Liver (tissue), 9 donors: ENCODE results near the gene PLA2G7. TPM values are rescaled to one million over a fixed set of nuclear protein-coding genes. Genes with fewer than 3 reads are reported as not detected.

Experiments
- DNase-seq: peaks from one replicate; pipeline ENCODE4 v3.0.0-alpha.2; 2017; ENCODE audit warnings: low spot score
- H3K27ac ChIP-seq, 2 donors: one replicate each; pipeline ENCODE4 v1.7.0; 2013; ENCODE audit warnings: inconsistent platforms in 2 of 2, low read length in 2 of 2, control low read depth in 1 of 2, low read depth in 1 of 2, mild to moderate bottlenecking in 1 of 2
- H3K27me3 ChIP-seq, 4 donors: one replicate each; pipeline versions ENCODE4 v1.6.1 to v1.7.0; 2013; ENCODE audit warnings: low read length in 3 of 4, inconsistent platforms in 1 of 4, mild to moderate bottlenecking in 1 of 4, moderate library complexity in 1 of 4; ENCODE audit not compliant: control insufficient read depth in 4 of 4, insufficient read depth in 4 of 4
- H3K36me3 ChIP-seq, 4 donors: one replicate each; pipeline versions ENCODE4 v1.6.1 to v1.7.0; 2013; ENCODE audit warnings: low read length in 3 of 4, mild to moderate bottlenecking in 3 of 4, low read depth in 1 of 4, moderate library complexity in 1 of 4; ENCODE audit not compliant: control insufficient read depth in 4 of 4, insufficient read depth in 3 of 4
- H3K4me1 ChIP-seq, 4 donors: one replicate each; pipeline versions ENCODE4 v1.6.1 to v1.7.0; 2013; ENCODE audit warnings: low read length in 3 of 4, mild to moderate bottlenecking in 3 of 4, moderate library complexity in 1 of 4; ENCODE audit not compliant: control insufficient read depth in 4 of 4, insufficient read depth in 4 of 4
- H3K4me3 ChIP-seq, 3 donors: one replicate each; pipeline versions ENCODE4 v1.6.1 to v1.7.0; 2013; ENCODE audit warnings: low read length in 3 of 3, control low read depth in 1 of 3, low read depth in 1 of 3, mild to moderate bottlenecking in 1 of 3
- H3K9ac ChIP-seq, 2 donors: one replicate each; pipeline ENCODE4 v1.7.0; 2013; ENCODE audit warnings: low read length in 2 of 2, mild to moderate bottlenecking in 2 of 2, moderate library complexity in 2 of 2, control low read depth in 1 of 2, low read depth in 1 of 2
- H3K9me3 ChIP-seq, 4 donors: one replicate each; pipeline versions ENCODE4 v1.6.1 to v1.7.0; 2013; ENCODE audit warnings: low read length in 3 of 4; ENCODE audit not compliant: control insufficient read depth in 4 of 4
- ATF3 ChIP-seq: IDR thresholded peaks from 2 replicates; pipeline ENCODE4 v1.6.1; 2016; ENCODE audit warnings: antibody characterized with exemption
- CTCF ChIP-seq: fragments of 150-350 bp; IDR thresholded peaks from 2 replicates; pipeline ENCODE4 v1.5.1; 2017; ENCODE audit warnings: improper control_type of control experiment, low read depth, low read length; ENCODE audit not compliant: missing input control
- FOXA1 ChIP-seq: IDR thresholded peaks from 2 replicates; pipeline ENCODE4 v1.6.1; 2016; ENCODE audit warnings: antibody characterized with exemption
- FOXA2 ChIP-seq: IDR thresholded peaks from 2 replicates; pipeline ENCODE4 v1.6.1; 2016; ENCODE audit warnings: antibody characterized with exemption
- GABPA ChIP-seq, 2 donors: IDR thresholded peaks in 1 of 2; conservative IDR thresholded peaks in 1 of 2; 2 replicates each; pipeline ENCODE4 v1.6.1; 2016; ENCODE audit warnings: antibody characterized with exemption in 2 of 2, mild to moderate bottlenecking in 1 of 2, moderate library complexity in 1 of 2
- HNF4A ChIP-seq, 2 donors: conservative IDR thresholded peaks; 2 replicates each; pipeline ENCODE4 v1.6.1; 2016; ENCODE audit warnings: antibody characterized with exemption in 2 of 2, mild to moderate bottlenecking in 2 of 2
- HNF4G ChIP-seq: IDR thresholded peaks from 2 replicates; pipeline ENCODE4 v1.6.1; 2016; ENCODE audit warnings: antibody characterized with exemption
- MAX ChIP-seq: IDR thresholded peaks from 2 replicates; pipeline ENCODE4 v1.6.1; 2016; ENCODE audit warnings: antibody characterized with exemption
- NR2F2 ChIP-seq: IDR thresholded peaks from 2 replicates; pipeline ENCODE4 v1.6.1; 2016; ENCODE audit warnings: antibody characterized with exemption
- RAD21 ChIP-seq, 2 donors: IDR thresholded peaks; 2 replicates each; pipeline ENCODE4 v1.6.1; 2016; ENCODE audit warnings: antibody characterized with exemption in 2 of 2, mild to moderate bottlenecking in 2 of 2
- REST ChIP-seq: IDR thresholded peaks from 2 replicates; pipeline ENCODE4 v1.6.1; 2016; ENCODE audit warnings: antibody characterized with exemption, mild to moderate bottlenecking
- RXRA ChIP-seq, 2 donors: IDR thresholded peaks; 2 replicates each; pipeline ENCODE4 v1.6.1; 2017 to 2018; ENCODE audit warnings: antibody characterized with exemption in 2 of 2, mild to moderate bottlenecking in 1 of 2
- SP1 ChIP-seq: IDR thresholded peaks from 2 replicates; pipeline ENCODE4 v1.6.1; 2018; ENCODE audit warnings: antibody characterized with exemption, mild to moderate bottlenecking
- TAF1 ChIP-seq: conservative IDR thresholded peaks from 2 replicates; pipeline ENCODE4 v1.6.1; 2016; ENCODE audit warnings: antibody characterized with exemption, mild to moderate bottlenecking
- YY1 ChIP-seq: IDR thresholded peaks from 2 replicates; pipeline ENCODE4 v1.6.1; 2016; ENCODE audit warnings: antibody characterized with exemption, mild to moderate bottlenecking
- ZBTB33 ChIP-seq: IDR thresholded peaks from 2 replicates; pipeline ENCODE4 v1.6.1; 2016; ENCODE audit warnings: antibody characterized with exemption
- WGBS: extraction: QIAGEN DNeasy Blood & Tissue Kit; methylation state at CpG from one replicate; pipeline ENCODE4 v1.1.7; 2013; 5-methylcytosine and 5-hydroxymethylcytosine counted together
- polyA plus RNA-seq, 2 donors: library from polyadenylated mRNA; stranded (reverse) in 1 of 2; unstranded in 1 of 2; fragments of 200-250 nt in 1 of 2; fragments of >200 nt in 1 of 2; fragmentation: Nextera tagmentation in 1 of 2; extraction: Ambion mirVana in 1 of 2; gene quantifications; one replicate each; pipeline versions ENCODE4 v1.2.1 to v1.2.3, GENCODE V29; 2013 to 2015
- total RNA-seq, 2 donors: library from RNA; depleted of rRNA; stranded (reverse); fragments of >200 nt; gene quantifications; one replicate each; pipeline ENCODE4 v1.2.3, GENCODE V29; 2014
- donor health status: healthy.
- donor health status: healthy.
- donor health status: healthy.
- donor health status: healthy.
- donor health status: healthy.

The PLA2G7 gene
- total and polyA plus RNA-seq, 4 donors: 0.35 to 24.7 (median 1.3) TPM

- Histone ChIP-seq H3K27me3 (no peaks in the 10 kb centered on the region), H3K9ac (no peak overlapping the region), H3K36me3 (peaks cover 2 to 14% (median 5%) of the 10 kb centered on the region in 4 donors), H3K4me1 (no peaks in the 10 kb centered on the region), H3K4me3 (no peak overlapping the region), H3K27ac (no peak overlapping the region), H3K9me3 (no peaks in the 10 kb centered on the region)
- no peak for DNase-seq
- TF ChIP-seq CTCF: no peak
- 98% methylated on average over 2 of the region's 2 CpGs for WGBS
Measured at GRCh38 chr6:46667377-46667776, 67.8 kb downstream of the PLA2G7 start.

GRCh38 chr6:46661483-46661882 lies 73.7 kb downstream of the PLA2G7 start:
- Histone ChIP-seq H3K4me1 (peaks cover 0 to 4% (median 0%) of the 10 kb centered on the region in 4 donors), H3K27ac (no peak overlapping the region), H3K27me3 (no peaks in the 10 kb centered on the region), H3K9me3 (no peaks in the 10 kb centered on the region), H3K36me3 (peaks cover 0 to 2% (median 0%) of the 10 kb centered on the region in 4 donors), H3K9ac (no peak overlapping the region), H3K4me3 (no peak overlapping the region)
- DNase-seq: no peak
- WGBS: 89% methylated on average over 2 of the region's 2 CpGs
- TF ChIP-seq FOXA1: no peak
- no peak for TF ChIP-seq YY1
- no peak for TF ChIP-seq NR2F2
- no peak for TF ChIP-seq ATF3
- TF ChIP-seq HNF4G: no peak
- TF ChIP-seq GABPA (IDR thresholded peaks at IDR 0.05 in 1 of 2, conservative IDR thresholded peaks at IDR 0.05 in 1 of 2): no peak
- no peak for TF ChIP-seq CTCF
- no peak for TF ChIP-seq REST
- TF ChIP-seq TAF1: no peak
- TF ChIP-seq RXRA (IDR thresholded peaks at IDR 0.05): no peak
- TF ChIP-seq HNF4A (conservative IDR thresholded peaks at IDR 0.05): no peak
- no peak for TF ChIP-seq SP1
- no peak for TF ChIP-seq ZBTB33
- TF ChIP-seq RAD21 (IDR thresholded peaks at IDR 0.05): no peak
- no peak for TF ChIP-seq FOXA2
- TF ChIP-seq MAX: no peak
